Measurements from ENCODE around the gene HOXA9.

The HOXA9 gene

GRCh38 chr7:27185854-27186667, 20.7 kb upstream of the HOXA9 start:
- Histone ChIP-seq H3K4me3 (ENCODE audit: low read depth, low read length) (peak overlapping the region; percentile 64), H3K9me3 (ENCODE audit: control insufficient read depth, insufficient read depth, low read depth, low read length) (no peaks in the 10 kb centered on the region), H3K36me3 (ENCODE audit: control insufficient read depth in 2 of 2, insufficient read depth in 1 of 2, low read length in 2 of 2) (peaks cover 0 to 10% of the 10 kb centered on the region in 2 experiments; a peak in 2 of 3 replicates), H3K27ac (ENCODE audit: extremely low read depth, low read depth, low read length) (peak overlapping the region; percentile 99), H3K4me1 (ENCODE audit: control insufficient read depth, insufficient read depth, low read length) (peaks cover 39% of the 10 kb centered on the region)
- POLR2A ChIA-PET, result interaction anchor here (0.7 to 7.6 kb wide), 11 partner anchors 9 to 985 kb away, joined by 3 to 237 read pairs (median 3); partner anchors contain the start of genes CBX3, HIBADH, HOXA10 and HOXA13
- CTCF ChIA-PET, result interaction anchor here (0.6 to 3.2 kb wide), 9 partner anchors 8 to 898 kb away, joined by 3 to 26 read pairs (median 4); partner anchors contain the start of genes HOXA13 and HOXA5
- TF ChIP-seq ZNF280C (tag by site-specific recombination; IDR thresholded peaks at IDR 0.05) (no peak), GLI2 (tag by site-specific recombination; IDR thresholded peaks at IDR 0.05; ENCODE audit: borderline replicate concordance, low read depth) (no peak), ZNF629 (tag by site-specific recombination; IDR thresholded peaks at IDR 0.05) (no peak), ZNF513 (tag by site-specific recombination; IDR thresholded peaks at IDR 0.05) (no peak), ZBTB1 (tag by site-specific recombination; IDR thresholded peaks at IDR 0.05) (no peak), ZNF16 (tag by site-specific recombination; IDR thresholded peaks at IDR 0.05; ENCODE audit: low read depth) (no peak), ZNF19 (tag by site-specific recombination; IDR thresholded peaks at IDR 0.05; ENCODE audit: low read depth) (no peak), ZNF366 (tag by site-specific recombination; conservative IDR thresholded peaks at IDR 0.05) (peak; percentile 62), ZNF10 (tag by site-specific recombination; IDR thresholded peaks at IDR 0.05) (no peak), PATZ1 (tag by site-specific recombination; IDR thresholded peaks at IDR 0.05) (no peak), PRDM10 (tag by site-specific recombination; IDR thresholded peaks at IDR 0.05) (peak; percentile 43), MEIS1 (CRISPR knock-in tag; IDR thresholded peaks at IDR 0.05; ENCODE audit: borderline replicate concordance) (no peak), CTCF (tag by site-specific recombination; IDR thresholded peaks at IDR 0.05) (no peak), GLIS2 (tag by site-specific recombination; IDR thresholded peaks at IDR 0.05) (peak; percentile 29; the same call in 1 of the 2 replicates), ZNF138 (tag by site-specific recombination; IDR thresholded peaks at IDR 0.05; ENCODE audit: borderline replicate concordance) (no peak), TCF7L2 (IDR thresholded peaks at IDR 0.05; ENCODE audit: borderline replicate concordance, low read depth, low read length) (no peak), ZNF776 (tag by site-specific recombination; IDR thresholded peaks at IDR 0.05; ENCODE audit: borderline replicate concordance) (no peak), ZNF274 (IDR thresholded peaks at IDR 0.05; ENCODE audit: low read length) (no peak), ZNF274 (tag by site-specific recombination; IDR thresholded peaks at IDR 0.05; ENCODE audit: borderline replicate concordance) (no peak), SETDB1 (IDR thresholded peaks at IDR 0.05; ENCODE audit: insufficient read length, low read length) (no peak), ZNF580 (tag by site-specific recombination; IDR thresholded peaks at IDR 0.05) (no peak), ZNF654 (tag by site-specific recombination; IDR thresholded peaks at IDR 0.05; ENCODE audit: low read depth) (no peak), ZNF555 (tag by site-specific recombination; conservative IDR thresholded peaks at IDR 0.05) (no peak)
